HK-2 (cell line): ENCODE data around the gene HOXB4.
A peak's percentile ranks its signal among the peaks of the same experiment; 100 is the strongest.

Experiments
- DNase-seq: peaks from one replicate; pipeline ENCODE4 v3.0.0-alpha.2; 2018; ENCODE audit not compliant: unreplicated experiment

The HOXB4 gene

DNA sequence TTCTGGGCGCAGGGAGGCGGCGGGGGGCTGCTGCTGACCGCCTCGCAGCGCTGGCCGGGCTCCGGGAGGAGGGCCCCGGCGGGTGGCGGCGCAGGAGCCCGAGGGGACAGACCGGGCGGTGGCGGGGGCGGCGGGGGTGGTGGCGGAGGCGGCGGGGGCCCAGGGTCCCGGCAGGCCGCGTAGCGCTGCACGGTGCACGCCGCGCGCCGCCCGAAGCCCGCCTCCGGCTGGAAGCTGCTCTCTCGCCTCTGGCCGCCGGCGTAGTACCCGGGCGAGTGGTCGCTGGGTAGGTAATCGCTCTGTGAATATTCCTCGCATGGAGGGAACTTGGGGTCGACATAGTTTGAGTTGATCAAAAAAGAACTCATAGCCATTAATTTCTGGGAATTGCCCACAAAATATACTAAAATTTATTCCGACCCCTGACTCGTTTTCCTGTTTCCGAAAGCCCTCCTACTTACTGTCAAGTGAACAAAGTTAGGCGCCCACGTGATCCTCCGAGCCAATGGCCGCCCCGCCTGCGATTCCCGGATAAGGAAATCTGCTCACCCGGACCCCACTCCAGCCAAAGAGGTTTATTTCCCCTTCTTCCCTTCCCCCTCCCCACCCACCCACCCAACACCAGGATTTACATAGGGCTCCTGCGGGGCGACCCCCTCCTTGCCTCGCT, at the start of gene HOXB4:
Gene HOXB4, minus strand, starts transcription at position 405 of the 670 bp plus-strand sequence. Its CDS starts 31 bp downstream, at position 374.
- peak; percentile 78 for DNase-seq

DNA sequence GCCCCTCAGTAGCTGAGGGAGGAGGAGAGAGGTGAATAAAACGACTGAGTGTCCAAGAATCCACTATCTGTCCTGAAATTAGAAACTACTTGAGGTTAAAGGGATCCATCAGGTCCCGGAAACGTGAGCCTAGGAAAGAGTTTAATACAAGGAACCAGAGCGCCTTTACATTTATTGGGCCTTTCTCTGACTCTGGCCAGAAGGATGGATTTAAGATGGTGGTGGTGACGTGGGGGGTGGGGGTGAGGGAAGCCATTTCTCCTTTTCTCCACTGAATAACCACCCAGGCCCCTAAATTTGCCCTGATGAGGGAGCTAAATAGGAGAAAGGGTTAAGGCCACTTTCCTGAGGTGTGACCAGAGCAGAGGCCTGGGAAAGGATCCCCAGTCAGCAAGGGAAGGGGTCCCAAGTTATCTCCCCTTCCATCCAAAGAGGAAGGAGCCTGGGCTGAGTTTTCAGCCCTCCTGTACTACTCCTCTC, 49.0 kb upstream of the HOXB4 start:
- DNase-seq = no peak

GRCh38 chr17:48626245-48627117, 48.3 kb upstream of the HOXB4 start, which contains the start of gene HOXB9:
HOXB9 (minus strand) TSS chr17:48626358; CDS start chr17:48626269, 89 bp downstream.
- peak; percentile 91 for DNase-seq

GRCh38 chr17:48625495-48626244, 47.5 kb upstream of the HOXB4 start:
- DNase-seq = peak; percentile 81

GRCh38 chr17:48624544-48625494, 46.7 kb upstream of the HOXB4 start:
- DNase-seq = peak; percentile 56

DNA sequence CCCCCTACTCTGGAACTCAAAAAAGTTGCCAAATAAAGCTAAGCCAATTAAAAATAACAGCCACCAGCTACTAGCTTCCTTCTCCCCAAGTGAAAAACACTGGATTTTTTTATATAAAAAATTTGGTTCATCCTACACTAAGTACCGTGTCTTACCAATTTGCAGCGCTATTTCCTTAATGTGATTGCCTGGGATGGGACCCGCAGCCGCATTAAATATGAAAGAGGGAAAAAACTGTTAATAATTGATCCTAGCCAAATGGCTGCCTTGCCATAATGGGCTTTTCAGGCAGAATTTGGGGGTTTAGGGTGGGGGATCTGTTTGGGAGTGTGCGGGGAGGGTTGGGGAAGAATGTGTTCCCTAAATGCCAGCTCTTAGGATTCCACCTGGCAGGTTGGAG, 46.0 kb upstream of the HOXB4 start:
- no peak for DNase-seq

DNA sequence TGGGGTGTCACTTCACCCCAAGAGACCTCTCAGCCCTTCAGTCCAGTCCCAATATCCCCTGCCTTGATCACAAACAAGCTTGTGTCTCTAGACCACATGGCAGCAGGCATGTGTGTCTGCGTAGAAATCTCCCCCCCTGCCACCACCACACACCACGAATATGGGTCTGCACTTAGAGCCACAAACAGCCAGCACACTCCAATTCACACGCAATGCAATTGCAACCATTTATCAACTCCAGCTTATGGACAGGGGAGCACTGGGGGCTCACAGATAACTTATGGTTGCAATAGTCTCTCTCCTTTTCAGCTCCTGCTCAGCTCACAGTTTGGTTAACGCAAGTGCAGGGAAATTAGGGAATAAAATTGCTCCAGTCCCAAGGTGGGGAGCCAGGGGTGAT, 45.4 kb upstream of the HOXB4 start:
- DNase-seq = no peak

- no peak for DNase-seq
Measured at GRCh38 chr17:48622857-48623256, 44.7 kb upstream of the HOXB4 start.

GRCh38 chr17:48621410-48622392, 43.6 kb upstream of the HOXB4 start:
- no peak for DNase-seq

DNA sequence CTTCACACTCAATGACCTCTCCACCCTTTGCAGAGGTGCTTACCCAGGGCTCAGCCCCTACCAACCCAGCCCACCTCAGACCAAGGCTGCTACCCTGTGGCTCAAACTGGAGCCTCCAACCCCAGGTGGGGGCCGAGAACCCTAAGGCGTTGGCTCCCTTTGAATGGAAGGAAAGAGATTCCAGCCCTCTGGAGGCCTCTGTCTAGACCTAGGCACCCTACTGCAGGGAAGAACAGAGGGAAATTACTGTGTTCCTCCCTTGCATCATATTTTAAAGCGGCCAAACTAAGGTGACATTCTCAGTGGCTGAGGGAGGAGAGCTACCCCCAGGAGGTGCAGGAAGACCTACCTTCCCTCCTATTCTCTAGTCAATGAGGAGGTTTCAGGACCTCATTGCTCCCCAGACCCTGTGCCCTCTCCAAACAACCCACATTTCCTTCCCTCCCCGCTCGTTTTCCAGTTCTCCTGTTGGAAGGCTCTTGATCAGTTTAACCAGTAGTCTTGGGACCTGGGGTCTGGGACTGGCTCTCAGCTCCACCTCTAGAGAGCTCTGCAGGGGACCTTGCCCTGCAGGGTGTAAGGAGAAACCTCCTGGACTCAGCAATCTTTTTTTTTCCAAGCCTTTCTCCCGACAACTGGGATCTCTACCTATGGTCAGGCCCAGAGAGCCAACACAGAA, 42.5 kb upstream of the HOXB4 start:
- DNase-seq = no peak

DNA sequence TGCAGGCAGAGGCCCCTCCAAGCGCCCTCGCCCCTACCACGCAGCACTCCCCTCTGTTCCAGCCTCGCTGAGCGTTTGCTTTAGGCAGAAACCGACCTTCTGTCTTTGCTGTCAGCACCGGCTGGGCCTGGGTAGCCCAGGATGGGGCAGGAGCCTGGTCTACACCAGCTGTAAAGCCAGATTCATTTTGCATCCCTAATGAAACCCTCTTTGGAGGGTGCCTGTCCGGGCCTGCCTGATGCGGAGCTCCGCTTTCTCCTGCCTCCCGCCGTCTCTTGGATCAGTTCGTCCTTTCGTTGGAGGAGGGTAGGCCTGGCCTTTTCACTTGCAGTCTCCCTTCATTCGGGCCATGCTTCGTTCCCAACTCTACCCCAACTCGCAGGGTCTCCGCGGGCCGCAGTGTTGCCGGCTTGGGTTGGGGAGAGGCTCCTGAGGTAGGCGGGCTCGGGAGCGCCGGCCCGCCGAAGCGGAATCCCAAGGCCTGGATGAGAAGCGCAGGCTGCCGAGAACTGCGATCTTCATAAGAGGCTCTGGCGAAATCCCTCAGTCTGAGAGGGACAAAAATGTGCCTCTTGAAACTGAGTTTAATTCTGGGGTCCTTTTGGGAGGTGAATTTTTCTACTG, 41.8 kb upstream of the HOXB4 start:
- no peak for DNase-seq

- DNase-seq = peak; percentile 92
Measured at GRCh38 chr17:48618256-48618896, 40.2 kb upstream of the HOXB4 start.

- DNase-seq = no peak
Measured at GRCh38 chr17:48617471-48618255, 39.5 kb upstream of the HOXB4 start.

DNA sequence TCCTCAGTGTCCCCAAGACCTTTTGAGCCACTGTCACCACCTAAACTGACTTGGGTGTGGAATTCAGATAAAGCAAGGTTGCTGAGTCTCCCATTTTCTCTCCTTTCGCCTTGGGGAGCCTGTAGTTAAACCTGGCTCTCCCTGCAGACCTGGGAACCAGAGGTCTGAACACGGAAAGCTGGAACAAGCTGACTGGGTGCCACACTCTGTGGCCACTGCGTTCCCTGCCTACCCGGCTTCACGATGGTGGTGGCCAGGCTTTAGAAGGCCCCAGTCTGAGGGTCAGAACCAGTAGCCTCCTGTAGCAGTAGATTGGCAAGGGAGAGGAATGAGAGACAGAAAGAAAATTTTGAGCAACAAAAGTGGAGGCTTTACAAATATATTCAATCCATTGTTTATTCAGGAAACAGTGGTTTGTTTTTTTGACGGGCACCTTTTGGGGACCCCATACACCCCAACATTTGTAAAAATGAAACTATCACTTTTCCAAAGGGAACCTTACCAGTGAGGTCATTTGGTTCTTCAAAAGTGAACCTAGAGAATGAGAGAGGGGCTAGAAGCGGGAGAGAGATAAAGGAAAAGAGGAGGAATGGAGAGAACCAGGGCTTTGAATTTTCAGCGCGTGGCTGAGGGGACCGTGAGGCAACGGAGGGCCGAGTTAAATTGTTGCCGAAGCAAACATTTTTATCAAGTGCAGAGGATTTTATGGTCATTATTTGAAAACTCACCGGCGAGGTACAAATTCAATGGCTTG, 38.7 kb upstream of the HOXB4 start:
- DNase-seq = no peak

- DNase-seq = no peak
Measured at GRCh38 chr17:48615963-48616716, 38.0 kb upstream of the HOXB4 start.
